A549 (cell line): ENCODE measurements around the gene PRUNE2.

Experiments
- CTCF ChIP-seq: fragments of >200 bp; sonication (Bioruptor Twin); formaldehyde crosslinking; IDR thresholded peaks from 3 replicates; pipeline ENCODE4 v1.5.1; 2016
- FOSL2 ChIP-seq, 2 experiments: fragments of 450-650 bp in 1 of 2; fragments of >200 bp in 1 of 2; sonication (Bioruptor Twin) in 1 of 2; formaldehyde crosslinking; IDR thresholded peaks; 2 replicates each; pipeline versions ENCODE4 v1.5.0 to v1.6.1; 2016 to 2020; ENCODE audit warnings: mild to moderate bottlenecking in 1 of 2, moderate library complexity in 1 of 2
- MAX ChIP-seq: IDR thresholded peaks from 2 replicates; pipeline ENCODE4 v1.6.1; 2012
- POLR2A ChIP-seq: IDR thresholded peaks from 2 replicates; pipeline ENCODE4 v1.6.1; 2012; ENCODE audit warnings: mild to moderate bottlenecking, low read length
- REST ChIP-seq: fragments of 200-600 bp; sonication (generic); IDR thresholded peaks from 2 replicates; pipeline ENCODE4 v1.6.1; 2016; ENCODE audit warnings: antibody characterized with exemption, mild to moderate bottlenecking, moderate library complexity
- SREBF2 ChIP-seq: fragments of 450-650 bp; IDR thresholded peaks from 2 replicates; pipeline ENCODE4 v1.6.1; 2014; ENCODE audit warnings: mild to moderate bottlenecking, moderate library complexity

GRCh38 chr9:76628155-76628554 lies 277.8 kb downstream of the PRUNE2 start:
- TF ChIP-seq CTCF (no peak), MAX (no peak), FOSL2 (IDR thresholded peaks at IDR 0.05) (no peak), FOSL2 (CRISPR knock-in tag; IDR thresholded peaks at IDR 0.05) (no peak), REST (no peak), POLR2A (no peak), SREBF2 (no peak)
